Osteocyte (in vitro differentiated cells): Measurements from ENCODE around the gene PPFIA3. TPM values are rescaled to one million over a fixed set of nuclear protein-coding genes. Genes with fewer than 3 reads are reported as not detected.

Source experiments
- DNase-seq: peaks from one replicate; pipeline ENCODE4 v3.0.0; 2021; ENCODE audit warnings: mixed read lengths; ENCODE audit not compliant: unreplicated experiment; ENCODE audit errors: extremely low spot score
- H3K27ac Mint-ChIP-seq: one replicate; pipeline ENCODE4 v1.8.0; 2021; ENCODE audit warnings: mild to moderate bottlenecking, mixed read lengths; ENCODE audit not compliant: unreplicated experiment
- H3K27me3 Mint-ChIP-seq: one replicate; pipeline ENCODE4 v1.8.0; 2021; ENCODE audit warnings: mixed read lengths; ENCODE audit not compliant: unreplicated experiment
- H3K36me3 Mint-ChIP-seq: one replicate; pipeline ENCODE4 v1.8.0; 2021; ENCODE audit warnings: mixed read lengths; ENCODE audit not compliant: unreplicated experiment
- H3K4me1 Mint-ChIP-seq: one replicate; pipeline ENCODE4 v1.8.0; 2021; ENCODE audit warnings: mixed read lengths; ENCODE audit not compliant: unreplicated experiment
- H3K4me3 Mint-ChIP-seq: one replicate; pipeline ENCODE4 v1.8.0; 2021; ENCODE audit warnings: mild to moderate bottlenecking, moderate library complexity, mixed read lengths; ENCODE audit not compliant: unreplicated experiment
- H3K9me3 Mint-ChIP-seq: one replicate; pipeline ENCODE4 v1.8.0; 2021; ENCODE audit warnings: mixed read lengths; ENCODE audit not compliant: unreplicated experiment
- total RNA-seq: library from RNA; stranded (reverse); gene quantifications from 2 replicates; pipeline ENCODE4 v1.2.1, GENCODE V29; 2021
- TF ChIP-seq, protein P1 (sequence below): fragments of 200-600 bp; sonication (generic); IDR thresholded peaks from 2 replicates; pipeline ENCODE4 v1.5.0; 2021; ENCODE audit warnings: antibody characterized with exemption, mild to moderate bottlenecking, moderate library complexity

Gene PPFIA3
- total RNA-seq, 1 donor from 2014 or later, result 6.6 TPM

DNA sequence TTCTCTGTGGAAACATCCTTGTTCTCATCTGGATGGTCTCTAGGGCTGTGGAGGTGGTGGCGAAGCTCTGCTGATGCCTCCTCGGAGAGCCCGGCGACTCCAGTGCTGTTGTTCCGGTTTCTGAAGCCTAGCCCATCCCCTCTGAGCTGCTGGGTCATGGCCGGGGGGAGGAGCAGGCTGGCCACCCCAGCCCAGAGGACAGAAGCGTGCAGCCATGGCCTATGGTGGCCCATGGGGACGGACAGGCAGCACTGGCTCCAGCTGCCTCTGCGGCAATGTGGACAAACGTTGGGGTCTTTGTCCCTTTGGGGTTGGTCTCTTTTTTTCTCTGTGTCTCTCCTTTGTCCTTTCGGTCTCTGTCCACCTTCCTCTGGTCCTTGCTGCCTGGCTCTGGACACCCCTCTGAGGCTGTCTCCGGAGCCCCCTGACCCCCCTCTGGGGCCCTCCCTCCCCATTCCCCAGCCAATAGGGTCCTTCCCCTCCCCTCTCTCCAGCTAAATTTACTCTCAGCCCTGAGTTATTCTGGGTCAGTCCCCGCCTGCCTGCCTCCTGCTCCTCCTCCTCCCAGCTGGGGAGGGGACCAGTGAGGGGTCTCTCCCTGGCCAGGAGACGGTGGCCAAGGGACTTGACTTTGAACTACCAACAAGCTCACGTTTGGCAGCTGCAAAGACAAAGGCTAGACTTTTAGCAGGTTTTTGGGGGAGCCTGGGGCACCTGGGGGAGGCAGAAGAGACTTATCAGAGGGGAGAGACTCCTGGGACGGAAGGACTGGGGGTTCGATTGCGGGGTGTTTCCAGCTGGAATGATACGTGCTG lies 35.9 kb downstream of the PPFIA3 start, which contains the start of gene HRC:
Gene HRC (minus strand): TSS at position 392 of the 815 bp plus-strand sequence. CDS start 159 bp downstream, at position 233.
- H3K27ac Mint-ChIP-seq, result no peak within 1 kb of the TSS
- DNase-seq, result no peak
- TF ChIP-seq, protein P1, sequence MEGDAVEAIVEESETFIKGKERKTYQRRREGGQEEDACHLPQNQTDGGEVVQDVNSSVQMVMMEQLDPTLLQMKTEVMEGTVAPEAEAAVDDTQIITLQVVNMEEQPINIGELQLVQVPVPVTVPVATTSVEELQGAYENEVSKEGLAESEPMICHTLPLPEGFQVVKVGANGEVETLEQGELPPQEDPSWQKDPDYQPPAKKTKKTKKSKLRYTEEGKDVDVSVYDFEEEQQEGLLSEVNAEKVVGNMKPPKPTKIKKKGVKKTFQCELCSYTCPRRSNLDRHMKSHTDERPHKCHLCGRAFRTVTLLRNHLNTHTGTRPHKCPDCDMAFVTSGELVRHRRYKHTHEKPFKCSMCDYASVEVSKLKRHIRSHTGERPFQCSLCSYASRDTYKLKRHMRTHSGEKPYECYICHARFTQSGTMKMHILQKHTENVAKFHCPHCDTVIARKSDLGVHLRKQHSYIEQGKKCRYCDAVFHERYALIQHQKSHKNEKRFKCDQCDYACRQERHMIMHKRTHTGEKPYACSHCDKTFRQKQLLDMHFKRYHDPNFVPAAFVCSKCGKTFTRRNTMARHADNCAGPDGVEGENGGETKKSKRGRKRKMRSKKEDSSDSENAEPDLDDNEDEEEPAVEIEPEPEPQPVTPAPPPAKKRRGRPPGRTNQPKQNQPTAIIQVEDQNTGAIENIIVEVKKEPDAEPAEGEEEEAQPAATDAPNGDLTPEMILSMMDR, result no peak
- H3K36me3 Mint-ChIP-seq, result peaks cover 2% of the 10 kb centered on the region
- H3K4me1 Mint-ChIP-seq, result peaks cover 18% of the 10 kb centered on the region
- peaks cover 3% of the 10 kb centered on the region for H3K9me3 Mint-ChIP-seq
- peak within 1 kb of the TSS; percentile 2 for H3K4me3 Mint-ChIP-seq
- H3K27me3 Mint-ChIP-seq, result peaks cover 2% of the 10 kb centered on the region

DNA sequence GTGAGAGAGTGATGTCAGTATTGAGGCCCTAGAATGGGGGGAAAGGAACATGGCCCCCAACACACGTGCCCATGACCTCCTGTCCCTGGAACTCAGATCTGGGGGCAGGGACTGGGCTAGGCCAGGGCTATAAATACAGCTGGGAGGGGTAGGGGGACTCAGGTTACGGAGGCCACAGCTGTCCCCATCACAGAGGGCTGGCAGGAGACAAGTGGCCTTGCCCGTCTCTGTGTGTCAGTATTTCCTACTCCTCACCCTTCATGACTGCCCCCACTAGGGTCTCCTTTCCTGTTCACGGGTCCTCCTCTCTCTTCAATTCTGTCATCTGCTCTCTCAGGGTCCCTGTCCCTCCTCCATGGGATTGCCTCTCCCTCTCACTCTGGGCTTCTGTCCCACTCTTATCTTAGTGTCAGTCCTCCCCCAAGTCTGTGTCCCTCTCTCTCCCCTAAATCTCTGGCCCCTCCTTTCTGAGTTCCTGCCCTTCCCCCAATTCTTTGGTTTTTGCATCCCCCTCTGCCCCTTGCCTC lies 36.5 kb downstream of the PPFIA3 start:
- Mint-ChIP-seq H3K4me1 (peaks cover 18% of the 10 kb centered on the region), H3K36me3 (peaks cover 6% of the 10 kb centered on the region), H3K9me3 (peaks cover 3% of the 10 kb centered on the region), H3K4me3 (peak overlapping the region; percentile 2), H3K27ac (no peak overlapping the region), H3K27me3 (peaks cover 2% of the 10 kb centered on the region)
- no peak for DNase-seq
- TF ChIP-seq, protein P1, result no peak

DNA sequence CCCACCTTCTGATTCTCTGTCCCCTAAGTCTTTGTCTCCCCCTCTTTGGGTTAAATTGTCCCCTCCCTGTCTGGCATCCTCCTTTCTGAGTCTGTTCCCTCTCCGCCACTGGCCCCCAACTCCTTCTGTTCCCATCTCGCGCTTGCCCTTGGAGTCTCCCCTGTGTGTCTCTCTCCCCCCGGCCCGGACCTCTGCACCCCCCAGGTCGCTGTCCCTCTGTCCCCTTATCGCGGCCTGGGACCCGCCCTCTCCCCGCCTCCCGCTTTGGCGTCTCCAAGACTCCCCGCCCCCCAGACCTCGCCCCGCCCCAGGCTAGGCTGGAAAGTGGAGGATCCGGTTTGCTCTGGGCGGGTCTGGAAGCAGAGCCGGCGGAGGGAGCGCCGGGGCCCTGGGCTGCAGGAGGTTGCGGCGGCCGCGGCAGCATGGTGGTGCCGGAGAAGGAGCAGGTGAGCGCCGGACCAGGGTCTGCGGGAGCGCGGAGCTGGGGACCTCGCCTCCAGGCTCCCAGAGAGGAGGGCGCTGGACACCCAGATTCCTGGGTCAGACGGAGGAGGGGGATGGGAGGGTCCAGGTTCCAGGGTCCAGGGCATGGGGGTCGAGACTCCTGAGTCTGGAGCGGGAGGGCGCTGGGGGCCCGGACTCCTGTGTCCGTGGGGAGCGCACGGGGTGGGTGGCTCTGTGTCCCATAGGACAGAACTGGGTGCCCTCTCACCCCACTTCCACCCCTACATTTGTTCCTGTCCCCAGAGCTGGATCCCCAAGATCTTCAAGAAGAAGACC lies 38.3 kb downstream of the PPFIA3 start, which contains the start of gene TRPM4:
Gene TRPM4 (plus strand): TSS at position 348 of the 780 bp plus-strand sequence. CDS start 75 bp downstream, at position 423.
- TF ChIP-seq, protein P1, result no peak
- peaks cover 2% of the 10 kb centered on the region for H3K27me3 Mint-ChIP-seq
- H3K36me3 Mint-ChIP-seq, result peaks cover 8% of the 10 kb centered on the region
- H3K4me1 Mint-ChIP-seq, result peaks cover 13% of the 10 kb centered on the region
- H3K9me3 Mint-ChIP-seq, result peaks cover 3% of the 10 kb centered on the region
- peak within 1 kb of the TSS; percentile 86 for H3K4me3 Mint-ChIP-seq
- DNase-seq, result peak; percentile 95
- H3K27ac Mint-ChIP-seq, result peak within 1 kb of the TSS; percentile 87

DNA sequence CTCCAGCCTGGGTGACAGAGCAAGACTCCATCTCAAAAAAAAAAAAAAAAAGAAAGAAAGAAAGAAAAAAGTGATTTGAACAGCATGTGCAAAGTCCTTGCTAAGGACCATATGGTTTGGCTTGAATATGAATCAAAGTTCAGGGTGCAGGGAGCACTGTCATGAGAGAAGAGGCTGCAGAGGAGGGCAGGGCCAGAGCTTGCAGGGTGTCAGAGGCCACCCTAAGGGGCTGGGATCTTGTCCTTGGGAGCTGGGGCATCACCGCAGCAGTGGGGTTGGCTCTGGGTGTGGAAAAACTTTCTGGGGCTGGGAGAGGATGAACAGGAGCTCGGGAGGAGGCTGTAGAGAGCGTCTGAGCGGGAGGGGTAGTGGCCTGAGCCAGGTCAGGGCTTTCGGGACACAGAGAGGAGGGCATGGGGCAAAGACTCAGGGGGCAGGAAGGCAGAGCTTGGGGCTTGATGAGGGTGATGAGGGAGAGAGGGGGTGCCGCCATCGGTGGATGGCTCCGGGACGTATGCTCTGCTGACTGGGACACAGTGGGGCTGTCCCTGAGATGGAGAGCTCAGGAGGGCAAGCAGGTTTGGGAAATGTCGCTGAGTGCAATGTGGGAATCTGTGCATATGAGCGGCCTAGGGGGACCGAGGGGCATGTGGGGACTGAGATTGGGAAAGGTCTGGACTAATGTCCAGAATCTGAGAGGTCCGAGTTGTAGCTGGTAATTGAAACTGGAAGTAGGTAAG lies 41.3 kb downstream of the PPFIA3 start:
- TF ChIP-seq, protein P1, result no peak
- Mint-ChIP-seq H3K27ac (no peak overlapping the region), H3K4me3 (no peak overlapping the region), H3K36me3 (peaks cover 8% of the 10 kb centered on the region), H3K9me3 (no peaks in the 10 kb centered on the region), H3K4me1 (peaks cover 11% of the 10 kb centered on the region), H3K27me3 (no peaks in the 10 kb centered on the region)
- DNase-seq, result no peak
